ENCODE data around the gene KRT13.

The KRT13 gene

DNA sequence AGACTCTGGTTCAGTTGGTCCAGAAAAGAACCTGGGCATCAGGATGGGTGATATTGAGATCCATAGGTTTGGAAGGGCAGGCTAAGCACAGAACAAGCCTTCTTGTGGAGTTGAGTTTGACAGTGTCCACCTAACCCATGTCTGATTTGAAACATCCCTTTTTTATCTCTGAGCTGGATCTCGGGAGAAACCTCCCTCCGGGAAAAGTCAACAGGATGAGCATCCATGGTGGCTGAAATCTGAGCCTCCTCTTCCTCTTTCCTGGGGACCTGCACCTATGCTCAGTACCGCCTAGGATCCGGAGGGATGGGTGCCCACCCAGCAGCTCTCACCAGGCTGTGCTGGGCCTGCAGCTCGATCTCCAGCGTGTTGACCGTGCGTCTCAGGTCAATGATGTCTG is 41.7 kb downstream of the KRT13 start:
- DNase-seq: no peak

DNA sequence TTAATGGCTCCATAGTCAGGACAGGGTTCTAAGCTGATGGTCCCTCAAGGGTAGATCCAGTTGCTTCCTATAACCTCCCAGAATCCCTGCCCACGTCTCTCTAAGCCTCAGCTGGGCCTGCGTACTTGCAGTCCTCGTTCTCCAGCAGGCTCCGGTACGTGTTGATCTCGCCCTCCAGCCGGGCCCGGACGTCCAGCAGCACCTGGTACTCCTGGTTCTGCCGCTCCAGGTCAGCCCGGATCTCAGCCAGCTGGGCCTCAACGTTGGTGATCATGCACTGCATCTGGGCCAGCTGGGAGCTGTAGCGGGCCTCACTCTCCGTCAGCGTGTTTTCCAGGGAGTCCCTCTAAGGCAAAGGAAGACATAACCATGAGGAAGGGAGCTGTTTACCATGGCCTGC is 42.7 kb downstream of the KRT13 start:
- DNase-seq: no peak

DNA sequence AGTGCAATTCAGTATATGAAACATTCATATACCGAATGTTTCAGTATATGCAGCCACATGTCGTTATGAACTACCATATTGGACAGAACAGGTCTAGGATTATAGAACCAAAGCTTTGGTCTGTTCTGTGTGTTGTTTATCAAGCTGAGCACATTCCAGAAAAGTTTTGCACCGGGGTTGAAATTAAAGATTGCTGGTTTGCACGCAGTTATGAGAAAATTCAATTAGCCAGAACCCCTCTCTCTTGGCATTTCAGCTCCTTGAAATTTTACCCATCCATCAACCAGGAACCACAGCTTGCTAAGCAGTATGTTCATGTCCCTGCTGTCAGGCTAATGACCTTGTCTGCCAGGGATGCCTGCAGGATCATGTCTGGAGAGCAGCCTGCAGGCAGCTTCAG is 47.7 kb downstream of the KRT13 start:
- no peak for DNase-seq

DNA sequence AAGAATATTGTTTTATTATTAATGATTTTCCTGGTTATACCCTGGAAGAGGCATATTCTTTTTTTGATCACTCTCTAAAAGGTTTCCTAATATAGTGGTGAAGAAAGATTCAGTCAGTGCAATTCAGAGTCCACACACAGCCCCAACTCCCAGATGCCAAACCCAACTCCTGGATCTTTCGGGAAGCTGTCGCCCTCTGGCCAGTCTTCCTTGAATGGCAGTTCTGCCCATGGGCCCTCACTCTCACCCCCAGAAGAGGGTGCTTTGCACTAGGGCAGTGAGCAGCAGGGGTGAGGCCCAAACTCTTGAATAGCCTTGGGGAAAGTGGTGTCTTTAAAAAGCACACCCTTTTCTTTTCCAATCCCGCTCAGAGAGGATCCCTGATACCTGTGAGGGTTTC is 49.2 kb downstream of the KRT13 start:
- DNase-seq: no peak

DNA sequence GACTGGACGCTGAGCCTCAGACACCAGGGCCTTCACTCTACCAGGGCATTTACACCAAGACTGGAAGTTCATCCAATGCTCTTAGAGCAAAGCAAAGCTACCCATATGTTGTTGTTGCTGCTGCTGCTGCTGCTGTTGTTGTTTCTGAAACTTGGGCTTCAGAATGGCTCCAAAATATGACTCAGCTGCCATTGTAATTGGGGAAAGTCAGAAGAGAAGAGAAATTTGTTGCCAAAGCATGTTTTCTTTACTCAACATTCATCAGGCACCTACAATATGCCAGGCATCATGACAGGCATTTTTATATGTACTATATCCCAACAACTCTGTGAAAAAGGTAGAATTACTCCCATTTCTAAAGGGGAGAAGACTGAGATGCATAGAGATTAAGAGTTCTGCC is 50.2 kb downstream of the KRT13 start:
- no peak for DNase-seq

DNA sequence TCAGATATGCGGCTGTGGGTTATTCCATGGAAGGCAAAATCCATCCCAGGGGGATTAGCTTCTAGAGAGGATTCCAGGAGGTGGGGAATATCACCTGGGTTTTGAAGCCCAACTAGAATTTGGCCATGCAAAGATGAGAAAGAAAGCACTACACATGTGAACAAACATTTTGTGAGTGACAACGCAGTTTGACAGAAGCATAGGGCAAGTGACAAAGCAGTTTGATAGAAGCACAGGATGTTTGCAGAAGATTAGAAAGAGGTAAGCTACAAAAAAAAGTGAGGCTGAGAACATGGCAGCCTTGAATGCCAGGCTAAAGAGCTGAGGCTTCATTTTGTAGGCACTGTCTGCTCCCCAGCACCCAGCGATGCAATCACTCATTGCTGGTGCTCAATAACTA is 52.3 kb downstream of the KRT13 start:
- no peak for DNase-seq

DNA sequence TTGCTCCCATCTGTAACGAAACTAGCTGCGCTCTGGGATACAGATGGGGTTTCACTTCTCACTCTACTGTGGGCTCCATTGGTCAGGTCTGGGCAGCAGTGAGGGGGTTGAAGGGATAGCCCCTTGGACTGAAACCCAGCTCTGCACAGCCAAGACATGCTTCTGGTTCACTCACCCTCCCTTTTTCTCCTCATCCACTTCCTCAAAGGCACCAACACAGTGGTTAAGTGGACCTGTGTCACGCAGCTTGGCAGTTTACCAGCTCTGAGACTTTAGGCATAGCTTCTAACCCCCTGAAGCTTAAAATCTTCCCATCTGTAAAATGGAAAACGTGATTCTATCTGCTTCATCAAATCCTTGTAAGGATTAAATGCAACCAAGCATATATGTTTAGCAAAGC is 53.1 kb downstream of the KRT13 start:
- DNase-seq: no peak

DNA sequence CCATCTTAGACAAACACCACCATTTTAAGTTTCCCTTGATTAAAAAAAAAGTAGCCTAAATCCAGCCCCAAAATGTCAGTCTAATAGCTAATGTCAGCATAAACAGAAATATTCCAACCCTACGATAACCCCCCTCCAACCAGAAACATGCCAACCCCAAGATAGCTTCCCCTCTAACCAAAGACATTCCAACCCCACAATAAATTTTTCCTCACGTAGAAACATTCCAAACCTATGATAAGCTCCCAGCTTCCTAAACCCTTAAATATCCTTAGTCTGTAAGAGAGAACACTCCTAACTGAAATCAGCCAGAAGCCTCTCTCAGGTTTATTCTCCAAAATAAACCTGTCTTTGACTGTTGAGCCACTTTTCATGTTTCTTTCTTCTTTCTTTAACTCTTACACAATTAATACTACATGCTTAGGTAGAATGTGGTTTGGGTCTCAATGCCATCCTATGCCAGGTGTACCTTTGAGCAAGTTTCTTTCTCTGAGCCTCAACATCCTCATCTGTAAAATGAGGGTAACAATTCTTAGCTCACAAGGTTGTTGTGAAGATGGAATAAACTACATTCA is 54.2 kb downstream of the KRT13 start:
- DNase-seq: no peak
